NOMO-1 treated with DMSO at 0.1 percent for 48 hours (cell line): ENCODE measurements around the gene SPDYE2.
"Not testable (repeated sequence)": the region's sequence is repeated elsewhere in the genome, so short reads cannot be mapped to it uniquely, and the experiment has no call there.

Source experiments
- DNase-seq: peaks from one replicate; lab custom pipeline; 2025; ENCODE audit not compliant: unreplicated experiment; lab: John Stamatoyannopoulos, UW

Gene SPDYE2

GRCh38 chr7:102540604-102541003 lies 10.4 kb upstream of the SPDYE2 start:
- DNase-seq: not testable (repeated sequence)

- DNase-seq: not testable (repeated sequence)
Measured at GRCh38 chr7:102542083-102542482, 8.9 kb upstream of the SPDYE2 start.

- not testable (repeated sequence) for DNase-seq
Measured at GRCh38 chr7:102542771-102543170, 8.3 kb upstream of the SPDYE2 start.

GRCh38 chr7:102543596-102543995 lies 7.4 kb upstream of the SPDYE2 start, which contains the start of gene UPK3BL2:
Gene UPK3BL2, minus strand, starts transcription at chr7:102543696. Its CDS starts 60 bp downstream, at chr7:102543636.
- not testable (repeated sequence) for DNase-seq

- DNase-seq: not testable (repeated sequence)
Measured at GRCh38 chr7:102544372-102544771, 6.7 kb upstream of the SPDYE2 start.

- DNase-seq: not testable (repeated sequence)
Measured at GRCh38 chr7:102545288-102545687, 5.7 kb upstream of the SPDYE2 start.

GRCh38 chr7:102546353-102546752 lies 4.7 kb upstream of the SPDYE2 start:
- not testable (repeated sequence) for DNase-seq

GRCh38 chr7:102568620-102569019 lies 17.6 kb downstream of the SPDYE2 start:
- DNase-seq: not testable (repeated sequence)

GRCh38 chr7:102572261-102573239 lies 21.5 kb downstream of the SPDYE2 start, which contains the start of gene POLR2J3:
Gene POLR2J3, minus strand, starts transcription at chr7:102572583. Its CDS starts 62 bp downstream, at chr7:102572521.
- not testable (repeated sequence) for DNase-seq

- DNase-seq: not testable (repeated sequence)
Measured at GRCh38 chr7:102574607-102575006, 23.6 kb downstream of the SPDYE2 start.

GRCh38 chr7:102576363-102576762 lies 25.3 kb downstream of the SPDYE2 start:
- DNase-seq: not testable (repeated sequence)

GRCh38 chr7:102577315-102578240 lies 26.6 kb downstream of the SPDYE2 start:
- not testable (repeated sequence) for DNase-seq

- DNase-seq: not testable (repeated sequence)
Measured at GRCh38 chr7:102578486-102578885, 27.5 kb downstream of the SPDYE2 start.

- not testable (repeated sequence) for DNase-seq
Measured at GRCh38 chr7:102581722-102582121, 30.7 kb downstream of the SPDYE2 start.

GRCh38 chr7:102583495-102583894 lies 32.5 kb downstream of the SPDYE2 start:
- not testable (repeated sequence) for DNase-seq

GRCh38 chr7:102589857-102590256 lies 38.8 kb downstream of the SPDYE2 start:
- DNase-seq: not testable (repeated sequence)

GRCh38 chr7:102592477-102593019 lies 41.5 kb downstream of the SPDYE2 start:
- DNase-seq: not testable (repeated sequence)

GRCh38 chr7:102593637-102594334 lies 42.8 kb downstream of the SPDYE2 start:
- not testable (repeated sequence) for DNase-seq

- DNase-seq: not testable (repeated sequence)
Measured at GRCh38 chr7:102596036-102596435, 45.0 kb downstream of the SPDYE2 start.

GRCh38 chr7:102599699-102600098 lies 48.7 kb downstream of the SPDYE2 start:
- not testable (repeated sequence) for DNase-seq
